Urothelium cell line (cell line): ENCODE data around the gene CCDC197.

Experiments
- DNase-seq: peaks from one replicate; pipeline ENCODE4 v3.0.0; 2011; ENCODE audit warnings: low spot score, mixed read lengths
- FAIRE-seq: peaks from 2 replicates; lab custom pipeline; 2011; peaks lifted over from hg19 to GRCh38; lab: Jason Lieb, UNC

CCDC197 gene

GRCh38 chr14:93960774-93961438, 36.2 kb upstream of the CCDC197 start:
- FAIRE-seq: no peak
- DNase-seq: no peak

- FAIRE-seq (no peak), DNase-seq (no peak)
Measured at GRCh38 chr14:93961620-93962019, 35.5 kb upstream of the CCDC197 start.

- FAIRE-seq (no peak), DNase-seq (no peak)
Measured at GRCh38 chr14:93962701-93963601, 34.1 kb upstream of the CCDC197 start.

- DNase-seq: no peak
- no peak for FAIRE-seq
Measured at GRCh38 chr14:93963692-93964091, 33.4 kb upstream of the CCDC197 start.

- FAIRE-seq (no peak), DNase-seq (no peak)
Measured at GRCh38 chr14:93964281-93964680, 32.8 kb upstream of the CCDC197 start.

- DNase-seq (no peak), FAIRE-seq (no peak)
Measured at GRCh38 chr14:93964820-93965286, 32.2 kb upstream of the CCDC197 start.

GRCh38 chr14:93965287-93965821, 31.7 kb upstream of the CCDC197 start:
- DNase-seq (no peak), FAIRE-seq (no peak)

- FAIRE-seq (no peak), DNase-seq (no peak)
Measured at GRCh38 chr14:93965946-93966474, 31.1 kb upstream of the CCDC197 start.

GRCh38 chr14:93967637-93968250, 29.4 kb upstream of the CCDC197 start:
- no peak for DNase-seq
- no peak for FAIRE-seq

- no peak for DNase-seq
- no peak for FAIRE-seq
Measured at GRCh38 chr14:93969082-93969828, 27.8 kb upstream of the CCDC197 start.

- FAIRE-seq (no peak), DNase-seq (no peak)
Measured at GRCh38 chr14:93970585-93970964, 26.5 kb upstream of the CCDC197 start.

GRCh38 chr14:93970965-93971634, 26.0 kb upstream of the CCDC197 start:
- FAIRE-seq: no peak
- no peak for DNase-seq

GRCh38 chr14:93971635-93972027, 25.5 kb upstream of the CCDC197 start:
- FAIRE-seq (no peak), DNase-seq (no peak)

GRCh38 chr14:93972618-93973205, 24.4 kb upstream of the CCDC197 start:
- FAIRE-seq (no peak), DNase-seq (no peak)

GRCh38 chr14:93973607-93974006, 23.5 kb upstream of the CCDC197 start:
- no peak for DNase-seq
- FAIRE-seq: no peak

GRCh38 chr14:93974299-93974698, 22.8 kb upstream of the CCDC197 start:
- DNase-seq (no peak), FAIRE-seq (no peak)

- DNase-seq: no peak
- FAIRE-seq: no peak
Measured at GRCh38 chr14:93974833-93975232, 22.3 kb upstream of the CCDC197 start.

- FAIRE-seq: no peak
- DNase-seq: no peak
Measured at GRCh38 chr14:93975791-93976476, 21.2 kb upstream of the CCDC197 start.

- DNase-seq (no peak), FAIRE-seq (no peak)
Measured at GRCh38 chr14:93976477-93977057, 20.5 kb upstream of the CCDC197 start, which contains the start of gene ASB2. TSS of gene ASB2 (minus strand) at chr14:93976570. CDS start at chr14:93964539, 12,031 bp downstream.
